RWPE1 (cell line): Measurements from ENCODE around the gene STX19.
"Not testable (repeated sequence)": the region's sequence is repeated elsewhere in the genome, so short reads cannot be mapped to it uniquely, and the experiment has no call there.

Experiments
- CTCF ChIA-PET: fragments of 350-600 bp; sonication (Branson Sonifier 250); formaldehyde crosslinking; extraction: SDS; loops from one replicate; lab custom pipeline; 2021; lab: Yijun Ruan, JAX
- POLR2A ChIA-PET: fragments of 400-600 bp; formaldehyde crosslinking; extraction: SDS; loops from one replicate; lab custom pipeline; 2020; ENCODE audit warnings: antibody characterized with exemption; ENCODE audit not compliant: low non-redundant PET; lab: Yijun Ruan, JAX
- DNase-seq: peaks from one replicate; pipeline ENCODE4 v3.0.0; 2012; ENCODE audit warnings: low spot score
- H3K27ac ChIP-seq: fragments of 450-650 bp; 2 replicates; pipeline ENCODE4 v1.5.1; 2017
- TF ChIP-seq, protein P1 (sequence below): fragments of 450-650 bp; conservative IDR thresholded peaks from 2 replicates; pipeline ENCODE4 v1.5.1; 2017; ENCODE audit warnings: low read depth, mild to moderate bottlenecking

The STX19 gene

DNA sequence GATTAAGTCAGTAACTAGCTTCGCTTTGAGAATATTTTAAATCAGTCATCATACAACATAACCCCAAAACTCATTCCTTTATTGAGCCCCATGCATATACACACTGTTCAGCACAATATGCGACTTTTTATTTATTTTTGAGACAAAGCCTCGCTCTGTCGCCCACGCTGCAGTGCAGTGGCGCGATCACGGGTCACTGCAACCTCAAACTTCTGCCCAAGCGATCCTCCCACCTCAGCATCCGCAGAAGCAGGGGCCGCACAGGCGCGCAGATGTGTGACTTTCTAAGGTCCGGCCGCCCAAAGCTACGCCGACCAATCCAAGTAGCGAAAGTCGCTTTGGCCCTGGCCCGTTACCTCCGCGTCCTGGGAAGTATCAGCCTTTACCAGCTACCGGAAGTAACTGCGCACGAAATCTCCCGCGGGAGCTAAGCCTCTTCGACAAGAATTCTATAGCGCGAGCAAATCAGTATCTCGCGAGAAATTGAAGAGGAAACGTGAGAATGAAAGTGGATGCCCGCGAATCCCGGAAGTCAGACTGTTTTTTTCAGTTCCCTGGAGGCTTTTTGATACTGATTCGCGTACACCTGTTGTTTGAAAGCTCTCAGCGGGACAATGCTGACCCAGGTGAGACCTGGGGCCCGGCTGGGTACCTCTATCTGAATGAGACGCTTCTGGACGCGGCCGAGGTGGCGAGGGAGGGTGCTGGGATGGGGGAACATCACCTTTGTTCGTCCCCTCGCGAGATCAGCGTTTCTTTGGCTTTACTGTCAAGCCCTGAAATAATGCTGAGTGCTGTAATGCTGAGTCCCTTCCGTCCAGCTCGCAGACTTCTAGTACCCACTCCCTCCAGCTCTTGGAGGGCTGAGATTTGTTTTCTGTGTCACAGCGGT is 34.4 kb upstream of the STX19 start, which contains the start of the genes DHFR2 and NSUN3:
Gene DHFR2 (minus strand): TSS at position 404 of the 892 bp plus-strand sequence. CDS start 1,405 bp downstream, outside the sequence.
Gene NSUN3 (plus strand): TSS at position 549 of the 892 bp plus-strand sequence. CDS start 66 bp downstream, at position 615.
- ChIA-PET CTCF (interaction anchor here (0.6 kb wide), 1 partner anchor 52 kb away, joined by 3 read pairs; no protein-coding TSS in a partner anchor), POLR2A (no interaction called here)
- DNase-seq: peak; percentile 75
- H3K27ac ChIP-seq: peak within 1 kb of the TSS; percentile 93
- TF ChIP-seq, protein P1, sequence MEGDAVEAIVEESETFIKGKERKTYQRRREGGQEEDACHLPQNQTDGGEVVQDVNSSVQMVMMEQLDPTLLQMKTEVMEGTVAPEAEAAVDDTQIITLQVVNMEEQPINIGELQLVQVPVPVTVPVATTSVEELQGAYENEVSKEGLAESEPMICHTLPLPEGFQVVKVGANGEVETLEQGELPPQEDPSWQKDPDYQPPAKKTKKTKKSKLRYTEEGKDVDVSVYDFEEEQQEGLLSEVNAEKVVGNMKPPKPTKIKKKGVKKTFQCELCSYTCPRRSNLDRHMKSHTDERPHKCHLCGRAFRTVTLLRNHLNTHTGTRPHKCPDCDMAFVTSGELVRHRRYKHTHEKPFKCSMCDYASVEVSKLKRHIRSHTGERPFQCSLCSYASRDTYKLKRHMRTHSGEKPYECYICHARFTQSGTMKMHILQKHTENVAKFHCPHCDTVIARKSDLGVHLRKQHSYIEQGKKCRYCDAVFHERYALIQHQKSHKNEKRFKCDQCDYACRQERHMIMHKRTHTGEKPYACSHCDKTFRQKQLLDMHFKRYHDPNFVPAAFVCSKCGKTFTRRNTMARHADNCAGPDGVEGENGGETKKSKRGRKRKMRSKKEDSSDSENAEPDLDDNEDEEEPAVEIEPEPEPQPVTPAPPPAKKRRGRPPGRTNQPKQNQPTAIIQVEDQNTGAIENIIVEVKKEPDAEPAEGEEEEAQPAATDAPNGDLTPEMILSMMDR: no peak

DNA sequence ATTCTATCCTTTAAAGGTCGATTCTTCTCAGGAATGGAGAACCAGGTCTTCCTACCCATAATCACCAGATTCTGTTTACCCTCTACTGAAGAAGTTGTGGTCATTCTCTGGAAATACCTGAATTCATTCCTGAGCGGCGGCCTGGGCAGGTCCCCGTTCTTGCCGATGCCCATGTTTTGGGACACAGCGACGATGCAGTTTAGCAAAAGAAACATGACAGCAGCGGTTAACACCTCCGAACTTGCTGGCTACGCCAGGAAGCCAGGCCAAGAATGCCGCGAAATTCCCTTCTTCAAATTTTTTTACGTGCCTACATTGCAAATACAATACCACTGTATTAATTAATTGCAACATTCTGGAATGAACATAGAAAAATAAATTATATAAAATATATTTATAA is 32.9 kb upstream of the STX19 start:
- DNase-seq: no peak
- POLR2A ChIA-PET: no interaction called here
- no peak overlapping the region for H3K27ac ChIP-seq
- TF ChIP-seq, protein P1: no peak
- CTCF ChIA-PET: interaction anchor here (0.6 kb wide), 1 partner anchor 8 kb away, joined by 3 read pairs; no protein-coding TSS in a partner anchor

GRCh38 chr3:94050546-94050945 is 22.1 kb upstream of the STX19 start:
- H3K27ac ChIP-seq: no peak overlapping the region
- CTCF ChIA-PET: no interaction called here
- POLR2A ChIA-PET: no interaction called here
- TF ChIP-seq, protein P1: no peak
- DNase-seq: no peak

GRCh38 chr3:94049267-94049666 is 20.9 kb upstream of the STX19 start:
- DNase-seq: no peak
- ChIA-PET POLR2A (no interaction called here), CTCF (interaction anchor here (0.9 kb wide), 1 partner anchor 8 kb away, joined by 3 read pairs; no protein-coding TSS in a partner anchor)
- TF ChIP-seq, protein P1: no peak
- no peak overlapping the region for H3K27ac ChIP-seq

- H3K27ac ChIP-seq: no peak overlapping the region
- no peak for DNase-seq
- TF ChIP-seq, protein P1: no peak
- ChIA-PET CTCF (no interaction called here), POLR2A (no interaction called here)
These were observed 18.1 kb upstream of the STX19 start for GRCh38 chr3:94046533-94046932.

- DNase-seq, CTCF ChIA-PET, H3K27ac ChIP-seq, POLR2A ChIA-PET: not testable (repeated sequence)
These were observed 15.9 kb upstream of the STX19 start for GRCh38 chr3:94044100-94044936.
